NCI-H82 (cell line): ENCODE measurements around the gene ERFE.
"Not testable (repeated sequence)": the region's sequence is repeated elsewhere in the genome, so short reads cannot be mapped to it uniquely, and the experiment has no call there.

ENCODE experiments used
- DNase-seq: peaks from one replicate; lab custom pipeline; 2025; lab: John Stamatoyannopoulos, UW

Gene ERFE, protein sequence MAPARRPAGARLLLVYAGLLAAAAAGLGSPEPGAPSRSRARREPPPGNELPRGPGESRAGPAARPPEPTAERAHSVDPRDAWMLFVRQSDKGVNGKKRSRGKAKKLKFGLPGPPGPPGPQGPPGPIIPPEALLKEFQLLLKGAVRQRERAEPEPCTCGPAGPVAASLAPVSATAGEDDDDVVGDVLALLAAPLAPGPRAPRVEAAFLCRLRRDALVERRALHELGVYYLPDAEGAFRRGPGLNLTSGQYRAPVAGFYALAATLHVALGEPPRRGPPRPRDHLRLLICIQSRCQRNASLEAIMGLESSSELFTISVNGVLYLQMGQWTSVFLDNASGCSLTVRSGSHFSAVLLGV

DNA sequence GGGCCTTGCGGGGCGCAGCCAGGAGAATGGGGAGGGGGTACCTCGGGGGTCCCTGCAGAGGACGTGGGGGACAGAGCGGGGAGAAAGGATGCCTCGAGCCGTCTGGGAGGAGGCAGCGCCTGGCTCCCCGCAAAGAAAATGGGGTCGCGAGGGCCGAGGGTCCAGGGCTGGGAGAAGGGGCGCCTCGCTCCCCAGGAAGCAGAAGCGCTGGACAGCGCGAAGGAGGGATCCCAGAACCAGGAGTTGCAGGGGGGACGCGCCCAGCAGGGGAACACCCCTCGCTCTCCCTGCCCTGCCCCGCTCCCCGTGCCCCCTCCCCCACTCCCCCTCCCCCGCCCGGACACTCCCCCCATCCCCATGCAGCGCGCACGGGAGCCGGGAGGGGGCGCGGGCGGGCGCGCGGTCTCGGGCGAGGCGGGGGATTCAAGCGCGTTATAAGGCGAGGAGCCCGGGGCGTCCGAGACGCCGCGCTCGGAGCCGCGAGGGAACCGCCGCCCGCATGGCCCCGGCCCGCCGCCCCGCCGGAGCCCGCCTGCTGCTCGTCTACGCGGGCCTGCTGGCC, at the start of gene ERFE:
Gene ERFE, plus strand, starts transcription at position 462 of the 562 bp plus-strand sequence. Its CDS starts 38 bp downstream, at position 500.
- DNase-seq, result peak; percentile 81

DNA sequence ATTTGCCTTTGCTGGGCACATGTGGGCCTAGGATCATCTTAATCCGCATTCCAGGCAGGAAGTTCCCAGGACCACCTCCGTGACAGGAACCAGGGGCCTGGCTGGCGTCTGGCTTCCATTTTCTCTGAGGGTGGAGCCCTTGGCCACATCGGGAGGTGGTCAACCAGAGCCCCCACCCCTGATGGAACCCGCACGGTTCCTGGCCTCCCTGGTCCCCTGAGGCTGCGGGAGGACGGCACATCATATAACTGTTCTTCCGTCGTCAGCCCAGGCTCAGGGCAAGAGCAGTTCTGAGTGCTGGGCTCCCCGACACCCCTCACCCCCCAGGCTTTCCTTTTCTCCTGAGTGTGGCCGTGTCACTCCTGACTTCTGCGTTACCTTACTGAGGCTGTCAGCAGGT, 45.2 kb upstream of the ERFE start:
- no peak for DNase-seq

DNA sequence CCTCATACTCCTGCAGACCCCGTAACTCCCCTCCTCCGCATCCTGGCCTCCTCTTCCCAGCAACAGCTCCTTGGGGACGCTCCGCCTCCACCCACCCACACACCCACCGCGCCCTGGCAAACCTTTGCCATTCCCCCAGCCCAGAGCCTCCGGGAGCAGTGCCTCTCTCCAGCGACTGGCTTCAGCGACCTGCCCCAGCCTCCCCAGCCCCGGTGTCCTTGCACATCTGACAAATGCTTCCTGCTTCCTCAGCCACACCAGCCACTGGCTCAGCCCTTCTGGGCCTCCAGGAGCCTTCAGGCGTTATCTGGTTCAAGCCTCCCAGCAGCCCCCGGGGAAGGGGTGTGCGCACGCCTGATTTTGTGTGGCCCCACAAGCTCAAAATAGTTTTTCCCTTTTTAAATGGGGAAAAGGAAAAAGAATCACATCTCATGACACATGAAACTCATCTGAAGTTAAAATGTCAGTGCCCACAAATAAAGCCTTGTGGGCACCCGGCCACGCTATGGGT, 44.4 kb upstream of the ERFE start:
- no peak for DNase-seq

DNA sequence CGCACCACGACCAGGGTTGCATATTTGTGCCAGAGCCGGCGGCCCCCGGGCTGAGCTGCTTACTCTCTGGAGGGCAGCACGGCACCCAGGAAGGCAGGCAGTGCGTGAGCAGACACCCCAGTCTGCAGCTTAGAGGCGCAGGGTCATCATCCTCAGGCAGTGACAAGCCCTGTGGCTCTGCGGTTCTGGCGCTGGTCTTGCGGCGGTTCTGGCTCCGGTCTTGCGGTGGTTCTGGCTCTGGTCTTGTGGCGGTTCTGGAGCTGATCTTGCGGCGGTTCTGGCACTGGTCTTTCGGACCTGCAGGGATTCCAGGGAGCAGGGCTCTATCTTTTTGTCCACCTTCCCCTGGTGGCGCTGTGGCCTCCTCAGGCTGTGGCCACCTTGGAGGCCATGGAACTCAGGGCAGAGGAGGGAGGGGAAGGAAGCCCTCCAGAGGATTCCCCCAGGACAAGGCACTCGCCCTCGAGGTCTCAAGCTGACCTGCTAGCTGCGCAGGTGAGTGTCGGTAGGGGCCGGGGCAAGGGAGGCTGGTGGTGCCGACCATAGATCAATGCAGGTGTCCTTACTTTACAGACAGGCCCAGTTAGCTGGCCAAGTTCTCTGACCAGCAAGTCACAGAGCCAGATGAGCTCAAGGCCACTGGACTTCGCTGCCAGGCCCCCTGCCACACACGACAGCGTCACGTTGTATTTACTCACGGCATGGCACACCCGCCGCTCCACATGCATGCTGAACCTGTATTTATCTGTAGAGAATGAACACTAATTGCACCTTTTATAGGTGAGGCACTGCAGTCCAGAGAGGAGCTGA, 43.7 kb upstream of the ERFE start:
- no peak for DNase-seq

DNA sequence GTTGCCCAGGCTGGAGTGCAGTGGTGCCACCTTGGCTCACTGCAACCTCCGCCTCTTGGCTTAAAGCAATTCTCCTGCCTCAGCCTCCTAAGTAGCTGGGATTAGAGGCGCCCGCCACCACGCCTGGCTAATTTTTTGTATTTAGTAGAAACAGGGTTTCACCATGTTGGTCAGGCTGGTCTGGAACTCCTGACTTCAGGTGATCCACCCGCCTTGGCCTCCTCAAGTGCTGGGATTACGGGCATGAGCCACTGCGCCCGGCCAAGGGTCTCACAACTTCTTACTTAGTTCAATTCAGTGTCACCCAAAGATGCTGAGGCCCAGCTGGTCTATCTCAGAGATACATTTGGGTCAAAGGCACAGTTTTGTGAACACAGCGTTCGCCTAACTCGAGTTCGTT, 43.1 kb upstream of the ERFE start:
- DNase-seq, result not testable (repeated sequence)

DNA sequence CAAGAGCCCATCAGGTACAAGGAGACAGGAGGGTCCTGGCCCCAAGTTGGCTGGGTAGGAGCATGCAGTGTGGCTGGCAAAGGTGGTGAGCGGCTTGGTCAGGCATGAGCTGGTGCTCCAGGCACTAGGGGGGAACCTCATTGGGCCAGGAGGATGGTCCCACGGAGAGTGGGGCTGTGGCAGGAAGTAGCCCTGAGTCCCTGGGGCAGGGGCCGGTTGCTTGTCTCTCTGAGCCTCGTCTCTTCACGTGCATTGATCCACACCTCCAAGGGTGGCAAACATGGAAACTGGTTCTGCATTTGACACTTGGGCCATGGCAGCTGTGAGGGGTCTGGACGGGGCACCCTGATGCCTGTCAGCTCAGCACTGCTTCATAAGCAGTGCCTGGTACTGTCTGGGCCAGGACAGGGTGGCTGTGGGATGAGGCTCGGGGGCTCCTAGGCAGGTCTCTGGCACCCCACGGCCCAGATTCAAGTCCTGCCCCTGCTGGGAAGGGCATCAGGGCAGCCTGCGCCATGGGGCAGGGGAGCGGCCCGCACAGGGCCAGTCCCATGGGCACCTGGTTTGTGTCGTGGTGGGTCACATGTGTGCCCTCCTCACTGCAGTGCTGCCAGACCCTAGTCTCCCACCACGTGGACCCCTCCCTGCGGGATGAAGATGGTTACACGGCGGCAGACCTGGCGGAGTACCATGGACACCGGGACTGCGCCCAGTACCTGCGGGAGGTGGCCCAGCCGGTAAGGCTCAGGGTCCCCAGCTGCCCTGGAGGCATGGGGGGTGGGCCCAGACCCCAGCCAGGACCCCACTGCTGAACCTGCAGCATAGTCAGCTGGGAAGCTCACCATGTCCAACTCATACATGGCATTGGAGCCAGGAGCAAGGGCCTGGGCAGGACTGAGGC, 42.2 kb upstream of the ERFE start:
- DNase-seq, result no peak

DNA sequence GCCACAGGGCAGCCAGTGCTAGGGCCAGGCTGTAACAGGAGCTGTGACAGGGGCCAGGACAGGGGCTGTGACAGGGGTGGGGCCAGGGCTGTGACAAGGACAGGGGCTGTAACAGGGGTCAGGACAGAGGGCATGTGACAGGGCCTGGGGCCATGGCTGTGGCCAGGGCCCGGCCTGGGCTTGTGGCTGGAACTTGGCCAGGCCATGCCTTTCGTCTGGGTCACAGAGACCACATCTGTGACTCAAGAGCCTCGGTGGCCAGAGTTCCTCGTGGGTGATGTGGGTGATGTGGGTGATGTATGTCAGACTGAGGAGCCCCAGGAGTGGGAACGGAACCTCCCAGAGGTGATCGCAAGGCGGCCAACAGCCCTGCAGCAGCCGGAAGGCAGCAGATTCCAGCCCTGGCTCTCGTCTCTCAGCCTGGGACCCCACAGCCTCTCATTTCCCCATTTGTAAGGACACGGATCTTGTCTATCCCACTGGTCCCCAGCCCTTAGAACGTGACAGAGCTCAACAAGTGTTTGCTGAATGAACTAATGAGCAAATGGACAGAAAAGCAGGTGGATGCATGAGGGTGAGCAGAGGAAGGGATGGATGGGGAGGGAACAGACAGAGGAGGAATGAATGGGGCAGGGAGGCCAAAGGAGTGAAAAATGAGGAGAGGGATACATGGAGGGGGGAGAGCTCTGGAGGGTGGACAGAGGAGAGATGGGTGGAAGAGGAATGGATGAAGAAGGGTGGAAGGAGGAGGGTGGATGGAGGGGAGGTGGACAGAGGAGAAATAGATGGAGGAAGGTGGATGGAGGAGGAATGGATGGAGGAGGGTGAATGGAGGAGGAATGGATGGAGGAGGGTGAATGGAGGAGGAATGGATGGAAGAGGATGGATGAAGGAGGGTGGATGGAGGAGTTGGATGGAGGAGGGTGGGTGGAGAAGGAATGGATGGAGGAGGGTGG, 41.3 kb upstream of the ERFE start:
- DNase-seq, result no peak

DNA sequence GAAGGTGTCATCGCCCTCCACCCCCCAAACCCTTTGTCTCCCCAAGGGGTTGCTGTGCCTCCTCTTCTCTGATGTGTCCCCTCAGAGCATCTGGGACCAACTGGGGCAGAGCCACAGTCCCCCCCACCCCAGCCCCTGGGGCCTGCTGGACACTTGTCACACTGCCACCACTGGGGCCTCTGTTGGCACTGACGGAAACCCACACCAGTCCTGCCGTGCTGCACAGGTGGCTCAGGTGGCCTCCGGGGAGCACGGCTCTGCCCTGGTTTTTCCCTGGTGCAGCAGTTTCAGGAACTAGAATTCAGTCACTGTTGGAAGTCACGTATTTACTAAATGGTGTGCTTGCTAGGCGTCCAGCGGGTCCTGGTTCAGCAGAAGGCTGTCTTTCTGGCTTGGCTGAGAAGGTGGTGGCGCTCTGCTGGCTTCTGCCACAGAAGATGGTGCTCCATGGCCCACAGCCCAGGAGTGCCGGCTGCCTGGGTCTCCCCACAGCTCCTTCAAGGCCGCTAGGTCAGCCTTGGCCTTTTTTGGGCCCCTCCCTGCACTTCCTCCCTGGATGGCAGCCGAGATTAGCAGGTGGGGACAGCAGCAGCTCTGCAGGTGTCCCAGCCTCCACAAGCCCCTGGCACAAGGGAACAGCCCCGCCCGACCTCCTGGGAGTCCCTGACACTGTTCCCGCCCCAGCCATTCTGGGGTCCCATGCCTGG, 38.9 kb upstream of the ERFE start:
- no peak for DNase-seq

DNA sequence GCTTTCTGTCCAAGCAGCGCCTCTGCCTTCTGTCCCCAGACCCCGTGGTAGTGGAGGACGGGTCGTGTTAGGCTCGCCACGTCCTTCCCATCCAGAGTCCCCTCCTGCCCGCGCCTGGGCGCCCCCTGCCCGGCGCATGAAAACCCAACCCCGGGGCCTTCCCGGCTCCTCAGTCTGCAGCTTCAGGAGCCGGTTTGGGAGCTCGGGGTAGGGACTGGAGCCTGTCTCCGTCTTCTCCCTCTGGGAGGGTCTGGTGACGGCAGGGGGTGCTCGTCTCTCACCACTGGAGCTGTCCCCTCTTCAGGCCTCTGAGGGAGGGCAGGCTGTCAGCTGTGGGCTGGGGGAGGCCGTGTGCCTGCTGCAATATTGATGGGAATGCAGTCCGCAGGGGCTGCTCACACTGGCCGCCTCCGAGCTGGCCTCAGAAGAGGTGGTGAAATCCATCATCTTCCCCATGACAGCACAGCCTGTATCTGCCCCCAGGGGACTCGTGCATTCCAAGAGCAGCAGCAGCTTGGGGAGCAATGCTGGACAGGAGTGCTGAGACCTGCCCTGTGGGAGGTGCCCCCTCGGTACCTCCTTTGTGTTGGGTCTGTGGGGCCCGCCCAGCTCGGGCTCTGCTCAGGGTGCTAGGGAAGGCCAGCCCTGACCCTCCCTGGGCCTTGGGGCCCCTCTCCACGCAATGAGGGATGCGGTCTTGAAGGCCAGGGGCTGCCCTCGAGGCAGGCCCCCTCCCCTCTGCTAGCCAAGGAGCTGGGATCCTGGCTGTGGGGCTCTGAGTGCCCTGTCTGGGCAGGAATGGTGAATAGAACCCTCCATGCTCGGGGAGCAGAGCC, 38.1 kb upstream of the ERFE start:
- peak; percentile 52 for DNase-seq

DNA sequence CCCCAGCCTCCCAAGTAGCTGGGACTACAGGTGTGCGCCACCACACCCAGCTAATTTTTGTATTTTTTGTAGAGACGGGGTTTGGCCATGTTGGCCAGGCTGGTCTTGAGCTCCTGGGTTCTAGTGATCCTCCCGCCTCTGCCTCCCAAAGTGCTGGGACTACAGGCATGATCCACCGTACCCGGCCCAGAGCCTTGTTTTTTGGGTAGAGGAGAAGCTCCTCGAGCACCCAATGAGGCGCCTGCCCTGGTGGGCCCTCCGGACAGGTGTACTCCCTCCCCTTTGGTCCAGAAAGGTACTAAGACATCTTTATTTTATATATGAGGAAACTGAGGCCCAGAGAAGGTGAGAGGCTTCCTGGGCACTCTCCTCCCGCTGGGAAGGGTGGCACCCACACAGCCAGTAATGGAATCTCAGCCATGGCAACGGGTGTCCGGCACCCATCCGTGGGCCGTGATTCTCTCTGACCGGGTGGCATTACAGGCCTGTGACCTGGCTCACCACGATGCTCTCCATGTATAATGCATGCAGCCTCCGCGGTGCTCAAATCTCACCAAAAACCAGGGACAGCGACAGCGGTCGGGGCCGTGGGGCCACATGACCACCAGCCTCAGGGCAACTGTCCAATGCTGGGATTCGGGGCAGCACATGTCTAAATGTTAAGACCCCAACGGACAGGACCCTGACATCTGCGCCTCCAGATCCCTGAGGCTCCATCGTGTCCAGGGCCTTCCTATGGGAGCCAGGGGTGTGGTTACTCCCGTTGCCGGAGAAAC, 37.1 kb upstream of the ERFE start:
- DNase-seq, result no peak

DNA sequence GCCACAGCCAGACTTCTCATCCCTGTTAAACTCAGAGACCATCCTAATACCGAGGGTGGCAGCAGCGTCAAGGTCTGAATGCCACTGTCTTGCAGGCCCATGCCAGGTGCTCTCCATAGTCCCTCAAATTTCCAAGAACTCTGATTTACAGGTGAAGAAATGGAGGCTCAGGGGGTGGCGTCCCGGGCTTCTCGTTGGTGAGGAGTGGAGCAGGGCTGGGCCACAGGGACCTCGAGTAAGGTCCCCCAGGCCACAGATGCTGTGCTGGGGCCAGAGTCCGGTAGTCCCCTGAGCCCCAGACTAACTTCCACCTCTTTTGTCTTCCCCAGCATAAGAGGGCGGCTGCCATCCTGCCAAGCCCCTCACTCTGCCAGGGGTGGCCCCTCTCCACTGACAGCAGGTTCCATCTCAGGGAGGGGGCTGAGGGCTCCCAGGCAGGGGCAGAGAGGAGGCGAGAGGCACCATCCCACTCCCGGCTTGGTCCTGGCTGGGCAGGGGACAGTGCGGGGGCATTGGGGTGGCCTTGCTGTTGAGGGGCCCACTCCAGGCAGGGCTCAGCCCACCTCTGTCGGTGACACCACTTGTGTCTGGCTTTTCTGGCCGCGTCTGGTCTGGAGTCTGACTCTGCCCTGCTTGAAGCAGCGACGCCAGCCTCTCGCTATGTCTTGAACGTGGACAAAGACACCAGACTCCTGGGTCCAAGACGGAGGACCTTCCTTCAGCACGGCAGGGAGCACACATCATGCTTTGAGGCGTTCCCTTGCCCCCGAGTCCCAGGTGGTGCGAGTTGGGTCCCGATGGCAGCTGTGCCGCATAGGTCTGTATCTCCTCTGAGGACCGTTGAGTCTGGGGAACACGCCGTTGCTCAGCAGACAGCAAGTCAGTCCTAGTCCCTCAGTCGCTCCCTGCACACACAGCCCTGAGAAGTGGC, 36.2 kb upstream of the ERFE start:
- DNase-seq, result no peak

DNA sequence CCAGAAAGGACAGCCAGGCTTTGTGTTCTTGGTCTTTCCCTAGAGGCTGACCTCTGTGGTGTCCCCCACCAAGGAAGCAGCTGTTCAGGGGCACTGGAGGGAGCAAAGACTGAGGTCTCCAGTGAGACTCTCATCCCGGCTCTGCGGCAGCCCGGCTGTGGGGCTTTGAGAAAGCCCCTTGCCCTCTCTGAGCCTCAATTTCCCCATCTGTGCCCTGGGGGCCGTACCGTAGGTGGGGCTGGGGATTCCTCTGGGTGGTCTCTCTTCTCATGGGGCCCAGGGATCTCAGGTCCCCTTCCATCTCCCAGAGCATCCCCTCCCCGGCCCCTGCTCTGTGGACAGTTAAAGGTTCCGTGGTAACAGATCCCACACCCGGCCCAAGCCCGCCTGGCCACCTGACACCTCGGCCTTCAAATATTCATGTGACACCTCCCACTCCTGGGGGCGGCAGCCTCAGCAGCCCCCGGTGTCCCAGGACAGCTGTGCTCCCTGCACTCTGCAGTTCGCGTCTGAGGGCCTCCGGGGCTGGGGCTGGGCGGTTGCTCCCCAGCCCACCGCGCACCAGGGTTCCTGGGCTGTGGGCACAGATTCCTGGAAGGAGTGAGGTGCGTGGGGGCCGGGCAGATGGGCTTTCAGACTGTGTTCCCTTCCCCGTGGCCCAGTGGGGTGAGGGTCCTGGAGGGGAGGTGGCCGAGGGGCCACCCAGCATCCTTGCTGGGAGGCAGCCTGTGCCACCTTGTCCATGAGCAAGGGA, 35.4 kb upstream of the ERFE start:
- no peak for DNase-seq

DNA sequence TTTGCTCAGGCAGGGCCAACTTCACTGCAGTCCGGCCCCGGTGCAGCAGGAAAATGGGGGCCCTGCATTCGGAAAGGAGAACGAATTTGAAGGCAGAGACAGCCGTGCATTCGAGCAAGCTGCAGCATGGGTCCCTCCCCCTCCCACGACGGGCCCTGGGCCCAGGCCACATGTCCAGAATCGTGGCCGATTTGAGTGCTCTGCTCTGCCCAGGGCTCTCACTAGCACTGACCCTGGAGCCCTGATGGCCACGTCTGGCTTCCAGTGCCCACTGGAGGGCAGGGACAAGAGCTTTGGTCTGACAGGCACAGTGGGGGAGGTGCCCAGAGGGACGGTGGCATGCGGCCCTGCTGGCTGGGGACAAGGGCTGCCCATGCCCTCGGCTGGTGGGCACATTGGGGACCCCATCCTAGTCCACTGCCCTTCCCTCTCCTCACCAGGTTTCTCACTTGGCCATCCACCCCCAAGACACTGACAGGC, 34.7 kb upstream of the ERFE start:
- DNase-seq, result no peak

DNA sequence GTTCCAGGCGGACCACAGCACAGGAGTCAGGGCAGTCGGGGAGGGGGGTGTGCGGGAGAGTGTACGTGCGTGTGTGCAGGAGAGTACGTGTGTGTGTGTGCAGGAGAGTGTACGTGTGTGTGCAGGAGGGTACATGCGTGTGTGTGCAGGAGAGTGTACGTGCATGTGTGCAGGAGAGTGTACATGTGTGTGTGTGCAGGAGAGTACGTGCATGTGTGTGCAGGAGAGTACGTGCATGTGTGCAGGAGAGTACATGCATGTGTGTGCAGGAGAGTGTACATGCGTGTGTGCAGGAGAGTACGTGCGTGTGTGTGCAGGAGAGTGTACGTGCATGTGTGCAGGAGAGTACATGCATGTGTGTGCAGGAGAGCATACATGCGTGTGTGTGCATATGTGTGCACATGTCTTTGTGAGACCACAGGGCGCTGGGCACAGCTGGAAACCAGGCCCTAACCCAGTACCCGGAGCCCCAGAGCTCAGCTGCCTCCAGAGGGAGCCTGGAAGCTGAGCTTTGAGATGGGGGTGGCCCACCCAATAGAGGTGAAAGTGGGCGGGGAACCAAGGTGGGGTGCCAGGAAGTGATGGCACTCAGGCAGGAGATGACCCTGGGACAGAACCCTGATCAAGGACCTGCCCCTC, 34.2 kb upstream of the ERFE start:
- DNase-seq, result no peak

DNA sequence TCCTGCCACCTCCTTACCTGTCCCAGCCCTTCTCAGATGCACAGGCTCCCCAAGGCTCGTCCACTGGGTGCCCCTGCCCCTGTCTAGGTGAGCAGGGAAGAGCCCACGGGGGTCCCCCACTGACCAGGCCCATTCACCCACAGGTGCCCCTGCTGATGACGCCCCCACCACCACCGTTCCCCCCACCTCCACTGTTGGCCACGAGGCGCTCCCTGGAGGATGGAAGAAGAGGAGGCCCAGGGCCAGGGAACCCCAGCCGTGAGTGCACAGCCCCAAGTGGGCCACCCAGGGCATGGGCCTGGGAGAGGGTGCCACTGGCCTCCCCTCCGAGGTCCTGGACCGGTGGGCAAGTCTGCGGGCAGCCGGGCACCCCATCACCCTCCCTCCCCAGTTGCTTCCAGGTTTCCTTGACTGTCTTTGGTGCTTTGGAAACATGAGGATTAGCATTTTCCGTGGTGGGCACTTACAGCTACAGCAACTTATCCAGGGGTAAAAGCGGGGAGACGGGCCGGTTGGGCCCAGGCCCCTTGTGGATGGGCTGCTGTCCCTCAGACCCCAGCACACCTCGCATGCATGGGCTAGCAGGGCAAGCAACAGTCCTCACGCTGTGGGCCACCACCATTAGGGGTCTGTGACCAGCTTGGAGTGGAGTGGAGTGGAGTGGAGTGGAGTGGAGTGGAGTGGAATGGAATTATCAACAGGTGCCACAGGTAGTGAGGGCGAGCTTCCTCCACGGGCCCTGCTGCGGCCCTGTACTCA, 33.5 kb upstream of the ERFE start:
- DNase-seq, result no peak
